Vagina (tissue), 2 donors: Measurements from ENCODE around the gene STK11IP.

ENCODE experiments used
- POLR2A ChIP-seq, 2 donors: fragments of 450-650 bp; IDR thresholded peaks; one replicate each; pipeline ENCODE4 v1.6.1; 2017; ENCODE audit warnings: antibody characterized with exemption in 2 of 2, mild to moderate bottlenecking in 2 of 2, moderate library complexity in 2 of 2
- POLR2AphosphoS5 ChIP-seq, 2 donors: sonication (generic); formaldehyde crosslinking; IDR thresholded peaks; one replicate each; pipeline ENCODE4 v1.9.0; 2017; ENCODE audit warnings: antibody characterized with exemption in 2 of 2, mild to moderate bottlenecking in 2 of 2, low read depth in 1 of 2; ENCODE audit not compliant: insufficient read depth in 1 of 2
- TF ChIP-seq, protein P1 (sequence below), 3 experiments: fragments of 450-650 bp in 2 of 3; fragments of 200-600 bp in 1 of 3; sonication (generic) in 1 of 3; IDR thresholded peaks; one replicate each; pipeline ENCODE4 v1.5.1; 2017 to 2019; ENCODE audit warnings: antibody characterized with exemption in 3 of 3, mild to moderate bottlenecking in 2 of 3, moderate library complexity in 2 of 3

DNA sequence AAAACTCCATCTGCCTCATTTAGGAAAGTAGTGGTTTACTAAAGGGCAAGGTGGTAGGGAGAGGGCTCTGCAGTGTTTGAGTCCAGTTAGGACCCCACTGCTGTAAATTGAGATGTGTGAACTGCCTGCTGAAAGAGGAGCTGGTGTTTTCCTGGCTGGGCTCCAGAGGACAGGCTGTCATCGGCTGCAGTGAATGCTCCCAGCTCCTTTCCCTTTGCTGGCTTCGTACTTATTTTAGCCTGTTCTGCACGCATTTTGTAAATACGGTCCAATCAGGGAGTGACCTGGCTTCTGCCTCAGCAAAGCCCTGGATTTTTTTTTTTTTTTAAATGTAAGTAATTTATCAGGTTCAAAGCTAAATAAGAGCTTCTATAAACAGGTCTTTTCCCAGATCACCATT lies 67.3 kb downstream of the STK11IP start:
- TF ChIP-seq, protein P1, sequence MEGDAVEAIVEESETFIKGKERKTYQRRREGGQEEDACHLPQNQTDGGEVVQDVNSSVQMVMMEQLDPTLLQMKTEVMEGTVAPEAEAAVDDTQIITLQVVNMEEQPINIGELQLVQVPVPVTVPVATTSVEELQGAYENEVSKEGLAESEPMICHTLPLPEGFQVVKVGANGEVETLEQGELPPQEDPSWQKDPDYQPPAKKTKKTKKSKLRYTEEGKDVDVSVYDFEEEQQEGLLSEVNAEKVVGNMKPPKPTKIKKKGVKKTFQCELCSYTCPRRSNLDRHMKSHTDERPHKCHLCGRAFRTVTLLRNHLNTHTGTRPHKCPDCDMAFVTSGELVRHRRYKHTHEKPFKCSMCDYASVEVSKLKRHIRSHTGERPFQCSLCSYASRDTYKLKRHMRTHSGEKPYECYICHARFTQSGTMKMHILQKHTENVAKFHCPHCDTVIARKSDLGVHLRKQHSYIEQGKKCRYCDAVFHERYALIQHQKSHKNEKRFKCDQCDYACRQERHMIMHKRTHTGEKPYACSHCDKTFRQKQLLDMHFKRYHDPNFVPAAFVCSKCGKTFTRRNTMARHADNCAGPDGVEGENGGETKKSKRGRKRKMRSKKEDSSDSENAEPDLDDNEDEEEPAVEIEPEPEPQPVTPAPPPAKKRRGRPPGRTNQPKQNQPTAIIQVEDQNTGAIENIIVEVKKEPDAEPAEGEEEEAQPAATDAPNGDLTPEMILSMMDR (IDR thresholded peaks at IDR 0.05), result no peak
- TF ChIP-seq POLR2A (IDR thresholded peaks at IDR 0.05) (no peak), POLR2AphosphoS5 (IDR thresholded peaks at IDR 0.05; ENCODE audit: insufficient read depth in 1 of 2, low read depth in 1 of 2) (no peak)
